Activated naive CD8-positive, alpha-beta T cell treated with anti-CD3 and anti-CD28 coated beads, Interleukin-2, amount 50 U/mL, for 24 hours (primary cell): Measurements from ENCODE around the gene ARHGEF26.

Source experiments
- ATAC-seq: fragments of 150-1000 bp; cut with Tn5 transposase; one replicate; pipeline ENCODE4 v1.10.0; 2021
- DNase-seq: peaks from one replicate; pipeline ENCODE4 v3.0.0; 2021
- H3K27ac Mint-ChIP-seq: one replicate; pipeline ENCODE4 v1.8.0; 2021; ENCODE audit warnings: mild to moderate bottlenecking, mixed read lengths
- H3K27me3 Mint-ChIP-seq: one replicate; pipeline ENCODE4 v1.8.0; 2021; ENCODE audit warnings: mixed read lengths
- H3K36me3 Mint-ChIP-seq: one replicate; pipeline ENCODE4 v1.8.0; 2021; ENCODE audit warnings: low read depth, mixed read lengths
- H3K4me1 Mint-ChIP-seq: one replicate; pipeline ENCODE4 v1.8.0; 2021; ENCODE audit warnings: mixed read lengths
- H3K4me3 Mint-ChIP-seq: one replicate; pipeline ENCODE4 v1.8.0; 2021; ENCODE audit warnings: mild to moderate bottlenecking, moderate library complexity, mixed read lengths
- H3K9me3 Mint-ChIP-seq: one replicate; pipeline ENCODE4 v1.8.0; 2021; ENCODE audit warnings: mixed read lengths

Gene ARHGEF26

GRCh38 chr3:154130540-154130939 lies 9.3 kb downstream of the ARHGEF26 start:
- no peak overlapping the region for H3K27ac Mint-ChIP-seq
- ATAC-seq (no peak), DNase-seq (no peak)
- no peak overlapping the region for H3K4me3 Mint-ChIP-seq
- H3K9me3 Mint-ChIP-seq, result no peaks in the 10 kb centered on the region
- H3K27me3 Mint-ChIP-seq, result peaks cover 13% of the 10 kb centered on the region
- no peaks in the 10 kb centered on the region for H3K4me1 Mint-ChIP-seq
- no peaks in the 10 kb centered on the region for H3K36me3 Mint-ChIP-seq

DNA sequence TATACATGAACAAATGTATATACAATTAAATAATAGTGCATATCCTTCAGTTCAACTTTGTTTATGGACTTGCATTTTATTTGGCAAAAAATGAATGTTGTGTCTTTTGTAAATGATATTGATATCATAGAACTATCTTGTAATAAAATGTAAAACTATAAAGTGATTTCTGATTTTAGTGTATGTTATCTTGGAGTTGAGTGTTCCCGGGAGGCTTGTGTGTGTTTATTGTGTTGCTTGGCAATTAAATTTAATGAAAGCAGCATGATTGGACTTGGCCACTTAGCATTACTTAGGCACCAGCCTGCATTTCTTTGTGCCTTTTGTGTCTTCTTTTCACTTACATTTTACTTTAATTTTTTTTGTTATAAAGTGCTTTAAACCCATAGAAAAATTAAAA lies 10.6 kb downstream of the ARHGEF26 start:
- DNase-seq (no peak), ATAC-seq (no peak)
- H3K4me3 Mint-ChIP-seq, result no peak overlapping the region
- peaks cover 6% of the 10 kb centered on the region for H3K27me3 Mint-ChIP-seq
- H3K27ac Mint-ChIP-seq, result no peak overlapping the region
- no peaks in the 10 kb centered on the region for H3K4me1 Mint-ChIP-seq
- H3K36me3 Mint-ChIP-seq, result no peaks in the 10 kb centered on the region
- no peaks in the 10 kb centered on the region for H3K9me3 Mint-ChIP-seq

DNA sequence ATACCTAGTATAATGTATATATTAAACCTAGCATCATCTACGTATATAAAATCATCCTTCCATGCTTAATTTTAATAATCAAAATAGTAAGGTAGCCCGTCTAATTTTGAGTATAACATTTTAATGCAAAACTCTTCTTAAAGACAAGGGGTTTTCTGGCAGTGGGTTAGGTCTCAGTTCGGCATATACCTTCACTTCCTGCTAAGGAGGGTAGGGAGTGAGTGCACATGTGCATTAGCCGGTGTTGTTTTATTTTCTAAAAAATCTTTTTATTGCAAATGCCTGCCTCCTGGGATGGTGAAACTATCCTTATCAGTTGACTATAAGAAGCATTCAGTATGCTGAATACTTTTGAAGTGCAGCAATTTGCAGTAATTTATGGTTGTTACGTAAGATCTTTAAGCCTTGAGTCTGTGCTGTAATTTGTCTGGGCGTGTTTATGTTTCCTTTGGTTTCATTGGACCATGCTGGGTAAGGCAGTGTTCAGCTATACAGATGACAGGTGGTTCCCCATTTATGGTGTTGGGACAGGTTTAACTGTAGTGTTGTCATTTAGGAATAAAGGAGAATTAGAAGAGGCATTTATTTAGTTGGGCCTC lies 11.7 kb downstream of the ARHGEF26 start:
- no peak for ATAC-seq
- DNase-seq, result no peak
- H3K27ac Mint-ChIP-seq, result no peak overlapping the region
- H3K9me3 Mint-ChIP-seq, result no peaks in the 10 kb centered on the region
- H3K4me3 Mint-ChIP-seq, result no peak overlapping the region
- no peaks in the 10 kb centered on the region for H3K36me3 Mint-ChIP-seq
- H3K4me1 Mint-ChIP-seq, result no peaks in the 10 kb centered on the region
- peaks cover 8% of the 10 kb centered on the region for H3K27me3 Mint-ChIP-seq

- H3K9me3 Mint-ChIP-seq, result no peaks in the 10 kb centered on the region
- DNase-seq, result no peak
- no peaks in the 10 kb centered on the region for H3K4me1 Mint-ChIP-seq
- H3K27me3 Mint-ChIP-seq, result peaks cover 6% of the 10 kb centered on the region
- no peak overlapping the region for H3K4me3 Mint-ChIP-seq
- no peak for ATAC-seq
- no peak overlapping the region for H3K27ac Mint-ChIP-seq
- H3K36me3 Mint-ChIP-seq, result no peaks in the 10 kb centered on the region
These were observed 14.5 kb downstream of the ARHGEF26 start for GRCh38 chr3:154135511-154136173.

GRCh38 chr3:154137036-154137435 lies 15.8 kb downstream of the ARHGEF26 start:
- Mint-ChIP-seq H3K27me3 (peaks cover 6% of the 10 kb centered on the region), H3K9me3 (no peaks in the 10 kb centered on the region), H3K4me3 (no peak overlapping the region), H3K27ac (no peak overlapping the region), H3K4me1 (no peaks in the 10 kb centered on the region), H3K36me3 (no peaks in the 10 kb centered on the region)
- DNase-seq (no peak), ATAC-seq (no peak)

DNA sequence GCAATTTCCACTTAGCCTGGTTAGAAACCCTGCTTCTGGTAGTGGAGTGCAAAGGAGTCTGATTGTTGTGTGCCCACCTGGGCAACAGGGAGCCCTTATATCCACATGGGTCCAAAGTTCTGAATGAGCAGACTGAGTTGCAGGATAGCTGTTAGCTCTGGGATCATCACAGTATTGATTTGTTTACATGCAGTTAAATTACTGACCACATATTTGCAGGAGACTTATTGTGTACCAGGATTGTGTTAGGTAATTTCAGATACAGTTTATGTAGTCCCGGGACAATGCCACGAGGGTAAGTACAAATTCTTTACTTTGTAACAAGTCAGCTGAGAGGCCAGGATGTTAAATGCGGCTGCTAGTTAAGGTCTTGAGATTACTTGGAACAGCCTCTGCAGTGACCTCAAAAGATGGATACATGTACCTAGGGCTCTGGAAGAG lies 18.8 kb downstream of the ARHGEF26 start:
- H3K36me3 Mint-ChIP-seq, result no peaks in the 10 kb centered on the region

DNA sequence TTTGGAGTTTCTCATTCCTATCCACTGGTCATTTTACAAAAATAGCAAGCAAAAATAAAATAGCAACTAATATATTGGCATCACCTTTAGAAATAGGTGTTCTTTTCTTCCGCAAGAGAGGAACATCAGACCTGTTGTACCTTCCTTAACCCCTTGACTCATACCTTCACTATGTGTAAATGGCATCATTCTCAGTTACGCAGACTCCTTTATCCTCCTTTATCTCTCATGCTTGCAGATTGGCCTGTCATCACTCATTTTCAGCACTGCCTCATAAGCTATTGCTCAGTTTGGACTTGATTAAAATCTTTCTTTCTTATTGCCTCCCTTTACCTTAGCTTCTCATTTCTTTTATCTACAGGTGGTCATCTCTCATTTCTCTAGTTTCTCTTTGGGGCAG lies 21.4 kb downstream of the ARHGEF26 start:
- no peaks in the 10 kb centered on the region for H3K9me3 Mint-ChIP-seq

More for the DNA sequence above, 18.8 kb downstream of the ARHGEF26 start:
- Mint-ChIP-seq H3K9me3 (no peaks in the 10 kb centered on the region), H3K4me3 (no peak overlapping the region), H3K27ac (no peak overlapping the region), H3K27me3 (peaks cover 11% of the 10 kb centered on the region), H3K4me1 (no peaks in the 10 kb centered on the region)
- ATAC-seq, result no peak
- no peak for DNase-seq

GRCh38 chr3:154143873-154144272 lies 22.7 kb downstream of the ARHGEF26 start:
- no peak for DNase-seq
- no peak overlapping the region for H3K4me3 Mint-ChIP-seq
- H3K27ac Mint-ChIP-seq, result no peak overlapping the region
- H3K4me1 Mint-ChIP-seq, result no peaks in the 10 kb centered on the region
- ATAC-seq, result no peak
- H3K36me3 Mint-ChIP-seq, result no peaks in the 10 kb centered on the region
- H3K27me3 Mint-ChIP-seq, result peaks cover 8% of the 10 kb centered on the region
- no peaks in the 10 kb centered on the region for H3K9me3 Mint-ChIP-seq

More for the DNA sequence above, 21.4 kb downstream of the ARHGEF26 start:
- H3K4me3 Mint-ChIP-seq, result no peak overlapping the region
- ATAC-seq (no peak), DNase-seq (no peak)
- H3K36me3 Mint-ChIP-seq, result no peaks in the 10 kb centered on the region
- H3K27me3 Mint-ChIP-seq, result peaks cover 9% of the 10 kb centered on the region
- H3K27ac Mint-ChIP-seq, result no peak overlapping the region
- H3K4me1 Mint-ChIP-seq, result no peaks in the 10 kb centered on the region

GRCh38 chr3:154144825-154145465 lies 23.8 kb downstream of the ARHGEF26 start:
- no peaks in the 10 kb centered on the region for H3K36me3 Mint-ChIP-seq
- no peak for DNase-seq
- H3K27ac Mint-ChIP-seq, result no peak overlapping the region
- H3K27me3 Mint-ChIP-seq, result peaks cover 7% of the 10 kb centered on the region
- no peaks in the 10 kb centered on the region for H3K4me1 Mint-ChIP-seq
- no peak overlapping the region for H3K4me3 Mint-ChIP-seq
- H3K9me3 Mint-ChIP-seq, result no peaks in the 10 kb centered on the region
- ATAC-seq, result no peak

- DNase-seq, result no peak
- Mint-ChIP-seq H3K4me1 (no peaks in the 10 kb centered on the region), H3K4me3 (no peak overlapping the region), H3K9me3 (no peaks in the 10 kb centered on the region), H3K27me3 (peaks cover 3% of the 10 kb centered on the region), H3K36me3 (no peaks in the 10 kb centered on the region), H3K27ac (no peak overlapping the region)
- no peak for ATAC-seq
These were observed 27.4 kb downstream of the ARHGEF26 start for GRCh38 chr3:154148541-154148940.

GRCh38 chr3:154149286-154149685 lies 28.1 kb downstream of the ARHGEF26 start:
- no peaks in the 10 kb centered on the region for H3K4me1 Mint-ChIP-seq
- ATAC-seq (no peak), DNase-seq (no peak)
- H3K36me3 Mint-ChIP-seq, result no peaks in the 10 kb centered on the region
- H3K4me3 Mint-ChIP-seq, result no peak overlapping the region
- no peaks in the 10 kb centered on the region for H3K9me3 Mint-ChIP-seq
- H3K27ac Mint-ChIP-seq, result no peak overlapping the region
- H3K27me3 Mint-ChIP-seq, result no peaks in the 10 kb centered on the region

- Mint-ChIP-seq H3K36me3 (no peaks in the 10 kb centered on the region), H3K27me3 (no peaks in the 10 kb centered on the region), H3K4me1 (no peaks in the 10 kb centered on the region), H3K4me3 (no peak overlapping the region), H3K9me3 (no peaks in the 10 kb centered on the region), H3K27ac (no peak overlapping the region)
- ATAC-seq (no peak), DNase-seq (no peak)
These were observed 30.8 kb downstream of the ARHGEF26 start for GRCh38 chr3:154151969-154152368.

GRCh38 chr3:154152741-154153140 lies 31.6 kb downstream of the ARHGEF26 start:
- Mint-ChIP-seq H3K9me3 (no peaks in the 10 kb centered on the region), H3K27ac (no peak overlapping the region), H3K27me3 (peaks cover 3% of the 10 kb centered on the region), H3K4me3 (no peak overlapping the region), H3K4me1 (no peaks in the 10 kb centered on the region), H3K36me3 (no peaks in the 10 kb centered on the region)
- no peak for DNase-seq
- ATAC-seq, result no peak

GRCh38 chr3:154156530-154156929 lies 35.3 kb downstream of the ARHGEF26 start:
- no peak for DNase-seq
- no peaks in the 10 kb centered on the region for H3K36me3 Mint-ChIP-seq
- ATAC-seq, result no peak
- peaks cover 4% of the 10 kb centered on the region for H3K27me3 Mint-ChIP-seq
- H3K27ac Mint-ChIP-seq, result no peak overlapping the region
- H3K4me1 Mint-ChIP-seq, result no peaks in the 10 kb centered on the region
- no peaks in the 10 kb centered on the region for H3K9me3 Mint-ChIP-seq
- H3K4me3 Mint-ChIP-seq, result no peak overlapping the region

- Mint-ChIP-seq H3K36me3 (no peaks in the 10 kb centered on the region), H3K27me3 (peaks cover 4% of the 10 kb centered on the region), H3K4me1 (no peaks in the 10 kb centered on the region), H3K9me3 (no peaks in the 10 kb centered on the region), H3K27ac (no peak overlapping the region), H3K4me3 (no peak overlapping the region)
- ATAC-seq, result no peak
- no peak for DNase-seq
These were observed 40.6 kb downstream of the ARHGEF26 start for GRCh38 chr3:154161806-154162205.
